ENCODE measurements around the gene PLSCR1. TPM values are rescaled to one million over a fixed set of nuclear protein-coding genes. Genes with fewer than 3 reads are reported as not detected.

PLSCR1 gene
- total RNA-seq, 2 donors from 2014 or later: 189 to 250 TPM

GRCh38 chr3:146590521-146590920 is 46.1 kb upstream of the PLSCR1 start:
- TF ChIP-seq CTCF (conservative IDR thresholded peaks at IDR 0.05): no peak
- 80% methylated on average over 2 of the region's 2 CpGs; no CpG with 5 or more reads in 1 of the 2 experiments for WGBS, 2 experiments (ENCODE audit: insufficient coverage in 1 of 2, insufficient read length in 1 of 2)
- no peak for DNase-seq

GRCh38 chr3:146589899-146590508 is 45.6 kb upstream of the PLSCR1 start:
- no peak overlapping the region for H3K9ac ChIP-seq (ENCODE audit: extremely low read depth, low read length, poor library complexity, severe bottlenecking)
- H3K27ac Mint-ChIP-seq: no peak overlapping the region
- no peaks in the 10 kb centered on the region for H3K36me3 ChIP-seq (ENCODE audit: control insufficient read depth, insufficient read depth, low read length)
- H3K4me3 ChIP-seq (ENCODE audit: low read length): no peak overlapping the region
- no peaks in the 10 kb centered on the region for H3K9me3 ChIP-seq (ENCODE audit: control insufficient read depth, low read length)
- H3K4me1 ChIP-seq (ENCODE audit: control insufficient read depth, insufficient read depth, low read length): no peaks in the 10 kb centered on the region
- no peak overlapping the region for H3K27ac ChIP-seq (ENCODE audit: low read depth, low read length)
- no peak for DNase-seq
- peaks cover 6% of the 10 kb centered on the region for H3K4me1 Mint-ChIP-seq
- H3K9me3 Mint-ChIP-seq: no peaks in the 10 kb centered on the region
- H3K27me3 ChIP-seq (ENCODE audit: control insufficient read depth, insufficient read depth, low read length, poor library complexity, severe bottlenecking): no peaks in the 10 kb centered on the region
- H3K36me3 Mint-ChIP-seq (ENCODE audit: low read depth): no peaks in the 10 kb centered on the region
- TF ChIP-seq CTCF (conservative IDR thresholded peaks at IDR 0.05): peak; percentile 81
- 22 to 40% methylated on average over 1 of the region's 1 CpG for WGBS, 2 experiments (ENCODE audit: insufficient coverage in 1 of 2, insufficient read length in 1 of 2)
- H3K27me3 Mint-ChIP-seq (ENCODE audit: insufficient read depth): no peaks in the 10 kb centered on the region
- no peak overlapping the region for H3K4me3 Mint-ChIP-seq

More at GRCh38 chr3:146590521-146590920, 46.1 kb upstream of the PLSCR1 start:
- Histone ChIP-seq H3K27me3 (ENCODE audit: control insufficient read depth, insufficient read depth, low read length, poor library complexity, severe bottlenecking) (no peaks in the 10 kb centered on the region), H3K9me3 (ENCODE audit: control insufficient read depth, low read length) (no peaks in the 10 kb centered on the region), H3K4me1 (ENCODE audit: control insufficient read depth, insufficient read depth, low read length) (no peaks in the 10 kb centered on the region), H3K4me3 (ENCODE audit: low read length) (no peak overlapping the region), H3K9ac (ENCODE audit: extremely low read depth, low read length, poor library complexity, severe bottlenecking) (no peak overlapping the region), H3K27ac (ENCODE audit: low read depth, low read length) (no peak overlapping the region), H3K36me3 (ENCODE audit: control insufficient read depth, insufficient read depth, low read length) (no peaks in the 10 kb centered on the region)
- no peaks in the 10 kb centered on the region for H3K36me3 Mint-ChIP-seq (ENCODE audit: low read depth)
- peaks cover 5% of the 10 kb centered on the region for H3K4me1 Mint-ChIP-seq
- no peaks in the 10 kb centered on the region for H3K9me3 Mint-ChIP-seq
- no peaks in the 10 kb centered on the region for H3K27me3 Mint-ChIP-seq (ENCODE audit: insufficient read depth)
- H3K27ac Mint-ChIP-seq: no peak overlapping the region
- no peak overlapping the region for H3K4me3 Mint-ChIP-seq

DNA sequence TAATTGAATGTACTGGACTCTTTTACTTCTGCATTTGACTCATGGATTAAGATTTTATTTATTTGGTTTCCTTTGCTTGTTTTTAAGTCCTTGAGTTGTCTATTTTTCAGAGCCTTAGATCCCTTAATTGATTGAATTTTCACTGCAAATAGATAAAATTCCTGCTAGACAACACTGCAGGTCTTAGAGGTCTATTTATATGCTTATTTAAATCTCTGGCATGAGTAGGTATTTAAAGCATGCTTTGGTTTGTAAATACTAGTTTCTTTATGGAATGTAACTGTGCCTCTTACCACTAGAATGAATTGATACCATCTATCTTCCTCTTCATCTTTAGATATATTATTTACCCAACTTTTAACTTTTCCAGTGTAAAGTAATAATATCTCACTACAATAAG is 40.7 kb upstream of the PLSCR1 start:
- Histone ChIP-seq H3K9me3 (ENCODE audit: control insufficient read depth, low read length) (peaks cover 33% of the 10 kb centered on the region), H3K27me3 (ENCODE audit: control insufficient read depth, insufficient read depth, low read length, poor library complexity, severe bottlenecking) (no peaks in the 10 kb centered on the region), H3K9ac (ENCODE audit: extremely low read depth, low read length, poor library complexity, severe bottlenecking) (no peak overlapping the region), H3K36me3 (ENCODE audit: control insufficient read depth, insufficient read depth, low read length) (no peaks in the 10 kb centered on the region), H3K4me3 (ENCODE audit: low read length) (no peak overlapping the region), H3K27ac (ENCODE audit: low read depth, low read length) (no peak overlapping the region), H3K4me1 (ENCODE audit: control insufficient read depth, insufficient read depth, low read length) (no peaks in the 10 kb centered on the region)
- no peak for TF ChIP-seq CTCF (conservative IDR thresholded peaks at IDR 0.05)
- H3K27me3 Mint-ChIP-seq (ENCODE audit: insufficient read depth): no peaks in the 10 kb centered on the region
- peaks cover 31% of the 10 kb centered on the region for H3K9me3 Mint-ChIP-seq
- H3K36me3 Mint-ChIP-seq (ENCODE audit: low read depth): no peaks in the 10 kb centered on the region
- H3K4me1 Mint-ChIP-seq: peaks cover 8% of the 10 kb centered on the region
- no peak overlapping the region for H3K27ac Mint-ChIP-seq
- H3K4me3 Mint-ChIP-seq: no peak overlapping the region
- DNase-seq: no peak

Data from endodermal cell (in vitro differentiated cells).